H1 (cell line): ENCODE data around the gene NXPH4. TPM values are rescaled to one million over a fixed set of nuclear protein-coding genes. Genes with fewer than 3 reads are reported as not detected.

ENCODE experiments used
- CTCF ChIA-PET: fragments of 300-600 bp; sonication (Branson Sonifier 250); formaldehyde crosslinking; loops from one replicate; lab custom pipeline; 2021; ENCODE audit not compliant: partially characterized antibody; lab: Charles Lee
- POLR2A ChIA-PET: fragments of 300-600 bp; sonication (Branson Sonifier 250); formaldehyde crosslinking; loops from one replicate; lab custom pipeline; 2021; ENCODE audit warnings: inconsistent platforms; ENCODE audit not compliant: partially characterized antibody; lab: Charles Lee
- DNase-seq, 2 experiments: peaks; one replicate each; pipeline versions ENCODE4 v3.0.0 to v3.0.0-alpha.2; 2010 to 2022; ENCODE audit warnings: low spot score in 2 of 2, low read depth in 1 of 2, mixed read lengths in 1 of 2
- FAIRE-seq: peaks from 2 replicates; lab custom pipeline; 2011; peaks lifted over from hg19 to GRCh38; lab: Jason Lieb, UNC
- H2AFZ ChIP-seq: 2 replicates; pipeline ENCODE4 v1.8.1; 2012; ENCODE audit warnings: low read length, inconsistent platforms
- H2AK5ac ChIP-seq: 2 replicates; pipeline ENCODE4 v1.6.1; 2013; ENCODE audit warnings: low read depth, low read length
- H2BK120ac ChIP-seq: replicated peaks from 2 replicates; pipeline ENCODE3; 2013; ENCODE audit warnings: low read depth, low read length, inconsistent platforms
- H2BK12ac ChIP-seq: 2 replicates; pipeline ENCODE4 v1.6.1; 2013; ENCODE audit warnings: low read depth, low read length
- H2BK15ac ChIP-seq: 2 replicates; pipeline ENCODE4 v1.6.1; 2013; ENCODE audit warnings: low read length
- H2BK20ac ChIP-seq: 2 replicates; pipeline ENCODE4 v1.6.1; 2013; ENCODE audit warnings: low read length
- H2BK5ac ChIP-seq: 2 replicates; pipeline ENCODE4 v1.6.1; 2013; ENCODE audit warnings: low read depth, low read length
- H3K14ac ChIP-seq: 2 replicates; pipeline ENCODE4 v1.6.1; 2013; ENCODE audit warnings: inconsistent platforms; ENCODE audit not compliant: insufficient read length
- H3K18ac ChIP-seq: 2 replicates; pipeline ENCODE4 v1.6.1; 2013; ENCODE audit warnings: low read length; ENCODE audit errors: extremely low read depth
- H3K23ac ChIP-seq: 2 replicates; pipeline ENCODE4 v1.6.1; 2013; ENCODE audit warnings: inconsistent platforms; ENCODE audit not compliant: insufficient read length
- H3K23me2 ChIP-seq: 2 replicates; pipeline ENCODE4 v1.6.1; 2013; ENCODE audit warnings: low read depth, low read length
- H3K27ac ChIP-seq: 2 replicates; pipeline ENCODE4 v1.6.1; 2011; ENCODE audit warnings: low read depth, low read length, inconsistent platforms
- H3K27me3 ChIP-seq, 4 experiments: replicated peaks in 1 of 4; 1 replicate in 1 of 4; 2 replicates in 3 of 4; pipeline versions ENCODE4 v1.6.1 to v1.8.1; 2011 to 2013; ENCODE audit warnings: low read length in 3 of 4, mild to moderate bottlenecking in 3 of 4, inconsistent platforms in 2 of 4, mixed read lengths in 2 of 4, moderate library complexity in 1 of 4; ENCODE audit not compliant: control insufficient read depth in 3 of 4, insufficient read depth in 3 of 4; ENCODE audit errors: extremely low read depth in 1 of 4
- H3K36me3 ChIP-seq, 4 experiments: 2 replicates each; pipeline versions ENCODE4 v1.6.1 to v1.8.1; 2011 to 2013; ENCODE audit warnings: mild to moderate bottlenecking in 4 of 4, low read length in 3 of 4, moderate library complexity in 2 of 4, control low read depth in 1 of 4, inconsistent platforms in 1 of 4; ENCODE audit not compliant: insufficient read depth in 4 of 4, control insufficient read depth in 2 of 4
- H3K4ac ChIP-seq: replicated peaks from 2 replicates; pipeline ENCODE3; 2013; ENCODE audit warnings: low read length, low read depth, mixed read lengths, inconsistent platforms; ENCODE audit not compliant: insufficient read length
- H3K4me1 ChIP-seq, 4 experiments: replicated peaks in 1 of 4; 1 replicate in 1 of 4; 2 replicates in 3 of 4; pipeline versions ENCODE4 v1.6.1 to v1.8.1; 2011 to 2013; ENCODE audit warnings: low read length in 3 of 4, inconsistent platforms in 2 of 4, mixed read lengths in 1 of 4; ENCODE audit not compliant: insufficient read depth in 4 of 4, control insufficient read depth in 3 of 4
- H3K4me2 ChIP-seq, 2 experiments: 2 replicates each; pipeline versions ENCODE4 v1.6.1 to v1.8.1; 2011 to 2013; ENCODE audit warnings: low read depth in 2 of 2, low read length in 2 of 2, control low read depth in 1 of 2, inconsistent platforms in 1 of 2, mild to moderate bottlenecking in 1 of 2; ENCODE audit not compliant: insufficient read depth in 1 of 2
- H3K4me3 ChIP-seq, 4 experiments: fragments of 200-600, 300-600 bp in 1 of 4; sonication (generic), shearing (Covaris generic), sonication (Bioruptor Twin) in 1 of 4; 2 replicates each; pipeline versions ENCODE4 v1.5.1 to v1.8.1; 2011 to 2016; ENCODE audit warnings: low read length in 4 of 4, low read depth in 3 of 4, control low read depth in 2 of 4, inconsistent platforms in 2 of 4, mild to moderate bottlenecking in 2 of 4, mixed read lengths in 1 of 4, moderate library complexity in 1 of 4; ENCODE audit not compliant: insufficient read depth in 2 of 4; ENCODE audit errors: extremely low read depth in 1 of 4
- H3K56ac ChIP-seq: replicated peaks from 2 replicates; pipeline ENCODE3; 2013; ENCODE audit warnings: low read depth, mild to moderate bottlenecking, mixed read lengths, low read length, inconsistent platforms; ENCODE audit not compliant: insufficient read length
- H3K79me1 ChIP-seq: 2 replicates; pipeline ENCODE4 v1.6.1; 2013; ENCODE audit warnings: low read depth, low read length, control low read depth
- H3K79me2 ChIP-seq, 2 experiments: 2 replicates each; pipeline versions ENCODE4 v1.6.1 to v1.8.1; 2012 to 2013; ENCODE audit warnings: low read length in 2 of 2, mild to moderate bottlenecking in 2 of 2, inconsistent platforms in 1 of 2; ENCODE audit not compliant: insufficient read depth in 2 of 2, control insufficient read depth in 1 of 2
- H3K9ac ChIP-seq, 4 experiments: replicated peaks in 1 of 4; 1 replicate in 1 of 4; 2 replicates in 3 of 4; pipeline versions ENCODE4 v1.6.1 to v1.8.1; 2011 to 2013; ENCODE audit warnings: low read depth in 3 of 4, low read length in 3 of 4, control low read depth in 2 of 4, mild to moderate bottlenecking in 2 of 4, moderate library complexity in 2 of 4, inconsistent platforms in 1 of 4; ENCODE audit errors: extremely low read depth in 1 of 4
- H3K9me3 ChIP-seq, 2 experiments: 2 replicates each; pipeline versions ENCODE4 v1.6.1 to v1.8.1; 2012 to 2013; ENCODE audit warnings: mild to moderate bottlenecking in 2 of 2, moderate library complexity in 2 of 2, control low read depth in 1 of 2, inconsistent platforms in 1 of 2, low read depth in 1 of 2, low read length in 1 of 2, mixed read lengths in 1 of 2; ENCODE audit not compliant: insufficient read depth in 2 of 2
- H4K20me1 ChIP-seq, 2 experiments: replicated peaks in 1 of 2; 2 replicates each; pipeline versions ENCODE3 to v1.8.1; 2011 to 2013; ENCODE audit warnings: inconsistent platforms in 2 of 2, low read length in 2 of 2, mild to moderate bottlenecking in 1 of 2; ENCODE audit not compliant: insufficient read depth in 2 of 2, control insufficient read depth in 1 of 2
- H4K5ac ChIP-seq: 2 replicates; pipeline ENCODE4 v1.6.1; 2013; ENCODE audit warnings: low read length, low read depth, mixed read lengths, inconsistent platforms; ENCODE audit not compliant: insufficient read length
- H4K8ac ChIP-seq: 2 replicates; pipeline ENCODE4 v1.8.0; 2013; ENCODE audit warnings: mild to moderate bottlenecking, moderate library complexity, low read length, inconsistent platforms; ENCODE audit not compliant: insufficient read depth; ENCODE audit errors: extremely low read depth
- H4K91ac ChIP-seq: replicated peaks from 2 replicates; pipeline ENCODE3; 2013; ENCODE audit warnings: low read length, mixed read lengths, inconsistent platforms; ENCODE audit not compliant: insufficient read length
- E2F6 ChIP-seq: IDR thresholded peaks from 2 replicates; pipeline ENCODE4 v1.6.1; 2012; ENCODE audit warnings: inconsistent platforms
- FOSL1 ChIP-seq: IDR thresholded peaks from 2 replicates; pipeline ENCODE4 v1.6.1; 2011; ENCODE audit warnings: mild to moderate bottlenecking, low read depth, low read length, moderate library complexity; ENCODE audit not compliant: insufficient read depth
- MAX ChIP-seq: IDR thresholded peaks from 2 replicates; pipeline ENCODE4 v1.6.1; 2012; ENCODE audit warnings: inconsistent platforms
- RBBP5 ChIP-seq: IDR thresholded peaks from 2 replicates; pipeline ENCODE4 v1.7.1; 2012; ENCODE audit warnings: low read depth, mild to moderate bottlenecking, inconsistent platforms, low read length, moderate library complexity, borderline replicate concordance
- SIRT6 ChIP-seq: IDR thresholded peaks from one replicate; pipeline ENCODE4 v1.7.1; 2012; ENCODE audit warnings: low read length, inconsistent platforms
- SUZ12 ChIP-seq: fragments of 200-600 bp; sonication (generic); IDR thresholded peaks from 2 replicates; pipeline ENCODE4 v1.6.1; 2012; ENCODE audit warnings: mild to moderate bottlenecking, inconsistent platforms, low read length, moderate library complexity, mixed read lengths
- WGBS, 2 experiments: shearing (Covaris generic) in 1 of 2; methylation state at CpG; one replicate each; pipeline versions ENCODE4 v1.1.6 to v1.1.7; 2013 to 2015; ENCODE audit warnings: low lambda C conversion rate in 2 of 2, mixed read lengths in 2 of 2, inconsistent platforms in 1 of 2, low coverage in 1 of 2, missing lambda C conversion rate in 1 of 2; ENCODE audit not compliant: insufficient replicate concordance in 2 of 2, insufficient coverage in 1 of 2, insufficient read length in 1 of 2; ENCODE audit errors: extremely low coverage in 1 of 2, missing lambda C conversion rate in 1 of 2; 5-methylcytosine and 5-hydroxymethylcytosine counted together
- polyA plus RNA-seq, 7 experiments: library from polyadenylated mRNA; depleted of rRNA in 3 of 7; stranded (reverse) in 5 of 7; unstranded in 2 of 7; fragments of >200 nt in 5 of 7; fragments of 200-250 nt in 2 of 7; gene quantifications; 1 replicate in 5 of 7; 2 replicates in 1 of 7; 4 replicates in 1 of 7; pipeline versions ENCODE4 v1.2.1 to v1.2.3, GENCODE V29; 2011 to 2013; ENCODE audit warnings: missing spikeins in 2 of 7, mixed read lengths in 2 of 7
- total RNA-seq: library from RNA; stranded (reverse); fragmentation: NEBNext Ultra II Directional; extraction: Animal tissue kit (Norgen Biotek cat#: 25700); gene quantifications from 2 replicates; pipeline ENCODE4 v1.2.1, GENCODE V29; 2021

The NXPH4 gene
- total and polyA plus RNA-seq, 2 of the 8 experiments (the other 6 are each of a cell fraction or from before 2014, with no cell fraction given), result 0.92 to 1.7 TPM

- peaks cover 0 to 1% (median 0%) of the 10 kb centered on the region in 4 experiments; a peak in 2 of 8 replicates for H3K36me3 ChIP-seq
- no peak for FAIRE-seq
- TF ChIP-seq E2F6 (peak; percentile 64), FOSL1 (no peak), SIRT6 (no peak), RBBP5 (no peak), SUZ12 (peak; percentile 26; the same call in 1 of the 2 replicates), MAX (0 out of 2 replicates have a peak, but pooled peaks have one; percentile 17)
- TF ChIP-seq, all 59 proteins: peak for 3
- ChIA-PET POLR2A (interaction anchor here (0.8 to 23.7 kb wide), 11 partner anchors 10 to 219 kb away, joined by 3 to 852 read pairs (median 14); partner anchors contain the start of genes INHBE, LRP1, NXPH4 and SHMT2), CTCF (interaction anchor here (0.8 to 27.9 kb wide), 11 partner anchors 7 to 217 kb away, joined by 3 to 726 read pairs (median 5); partner anchors contain the start of genes GLI1, INHBE, NXPH4 and SHMT2)
- Histone ChIP-seq H3K27me3 (peaks cover 59 to 86% (median 80%) of the 10 kb centered on the region in 4 experiments), H3K23me2 (peaks cover 26% of the 10 kb centered on the region), H2BK12ac (peak overlapping the region; percentile 99), H3K14ac (peak overlapping the region; percentile 4), H3K79me2 (no peaks in the 10 kb centered on the region), H3K4me2 (peak overlapping the region; percentile 89 to 91), H3K79me1 (no peaks in the 10 kb centered on the region), H3K9me3 (no peaks in the 10 kb centered on the region), H2BK15ac (peak overlapping the region; percentile 88; the same call in 1 of the 2 replicates), H3K4ac (peak overlapping the region; percentile 21), H3K27ac (no peak overlapping the region), H2BK120ac (no peak overlapping the region), H3K4me1 (peaks cover 6 to 73% (median 46%) of the 10 kb centered on the region in 4 experiments), H3K9ac (peak overlapping the region in 3 of 4 experiments; percentile 2 to 42 (median 41); a peak in 4 of 7 replicates), H4K5ac (no peak overlapping the region), H4K20me1 (peaks cover 15 to 18% of the 10 kb centered on the region in 2 experiments), H3K18ac (peak overlapping the region; percentile 83), H2BK5ac (no peak overlapping the region; the same call in 1 of the 2 replicates), H3K56ac (no peak overlapping the region), H4K8ac (peak overlapping the region; percentile 96; the same call in 1 of the 2 replicates), H2AK5ac (no peak overlapping the region; the same call in 1 of the 2 replicates), H2AFZ (no peak overlapping the region), H2BK20ac (no peak overlapping the region; the same call in 1 of the 2 replicates), H3K4me3 (peak overlapping the region; percentile 42 to 67 (median 46)), H4K91ac (peak overlapping the region; percentile 56), H3K23ac (no peak overlapping the region)
- 4% methylated on average over 14 of the region's 14 CpGs; no CpG with 5 or more reads in 1 of the 2 experiments for WGBS, 2 experiments
- no peak for DNase-seq
Observed at GRCh38 chr12:57239587-57240065, 23.0 kb downstream of the NXPH4 start.
